GM19467 (cell line): ENCODE measurements around the gene SIRT2.

Experiments used
- ATAC-seq: cut with Tn5 transposase; IDR thresholded peaks from one replicate; pipeline ENCODE4 v1.9.1; 2021; ENCODE audit warnings: mild to moderate bottlenecking, moderate library complexity; ENCODE audit not compliant: unreplicated experiment

SIRT2 gene

GRCh38 chr19:38920602-38921419, 21.4 kb upstream of the SIRT2 start:
- ATAC-seq: no peak

- no peak for ATAC-seq
Observed at GRCh38 chr19:38919837-38920601, 20.6 kb upstream of the SIRT2 start.

GRCh38 chr19:38918526-38918925, 19.1 kb upstream of the SIRT2 start:
- no peak for ATAC-seq

GRCh38 chr19:38917921-38918491, 18.6 kb upstream of the SIRT2 start:
- ATAC-seq: no peak

GRCh38 chr19:38917516-38917915, 18.1 kb upstream of the SIRT2 start:
- ATAC-seq: no peak

GRCh38 chr19:38915329-38916321, 16.2 kb upstream of the SIRT2 start:
- ATAC-seq: no peak

- ATAC-seq: no peak
Observed at GRCh38 chr19:38913958-38914357, 14.5 kb upstream of the SIRT2 start.

GRCh38 chr19:38912600-38913514, 13.4 kb upstream of the SIRT2 start:
- ATAC-seq: no peak

- no peak for ATAC-seq
Observed at GRCh38 chr19:38911388-38912001, 12.1 kb upstream of the SIRT2 start.

GRCh38 chr19:38910488-38910887, 11.1 kb upstream of the SIRT2 start:
- ATAC-seq: no peak

GRCh38 chr19:38908911-38909310, 9.5 kb upstream of the SIRT2 start:
- ATAC-seq: no peak

- ATAC-seq: no peak
Observed at GRCh38 chr19:38907670-38908069, 8.3 kb upstream of the SIRT2 start.

GRCh38 chr19:38907227-38907626, 7.8 kb upstream of the SIRT2 start:
- no peak for ATAC-seq

- ATAC-seq: no peak
Observed at GRCh38 chr19:38905620-38906019, 6.2 kb upstream of the SIRT2 start.

- ATAC-seq: no peak
Observed at GRCh38 chr19:38904581-38905539, 5.4 kb upstream of the SIRT2 start.

- no peak for ATAC-seq
Observed at GRCh38 chr19:38901683-38902082, 2.3 kb upstream of the SIRT2 start.

GRCh38 chr19:38900743-38901190, 1.3 kb upstream of the SIRT2 start:
- ATAC-seq: no peak

GRCh38 chr19:38900202-38900629, 798 bp upstream of the SIRT2 start:
- ATAC-seq: no peak
